Liver (tissue), 9 donors: ENCODE data around the gene ZKSCAN3. TPM values are rescaled to one million over a fixed set of nuclear protein-coding genes. Genes with fewer than 3 reads are reported as not detected.
"Not testable (repeated sequence)": the region's sequence is repeated elsewhere in the genome, so short reads cannot be mapped to it uniquely, and the experiment has no call there.

Experiments
- DNase-seq: peaks from one replicate; pipeline ENCODE4 v3.0.0-alpha.2; 2017; ENCODE audit warnings: low spot score
- H3K27ac ChIP-seq, 2 donors: one replicate each; pipeline ENCODE4 v1.7.0; 2013; ENCODE audit warnings: inconsistent platforms in 2 of 2, low read length in 2 of 2, control low read depth in 1 of 2, low read depth in 1 of 2, mild to moderate bottlenecking in 1 of 2
- H3K27me3 ChIP-seq, 4 donors: one replicate each; pipeline versions ENCODE4 v1.6.1 to v1.7.0; 2013; ENCODE audit warnings: low read length in 3 of 4, inconsistent platforms in 1 of 4, mild to moderate bottlenecking in 1 of 4, moderate library complexity in 1 of 4; ENCODE audit not compliant: control insufficient read depth in 4 of 4, insufficient read depth in 4 of 4
- H3K36me3 ChIP-seq, 4 donors: one replicate each; pipeline versions ENCODE4 v1.6.1 to v1.7.0; 2013; ENCODE audit warnings: low read length in 3 of 4, mild to moderate bottlenecking in 3 of 4, low read depth in 1 of 4, moderate library complexity in 1 of 4; ENCODE audit not compliant: control insufficient read depth in 4 of 4, insufficient read depth in 3 of 4
- H3K4me1 ChIP-seq, 4 donors: one replicate each; pipeline versions ENCODE4 v1.6.1 to v1.7.0; 2013; ENCODE audit warnings: low read length in 3 of 4, mild to moderate bottlenecking in 3 of 4, moderate library complexity in 1 of 4; ENCODE audit not compliant: control insufficient read depth in 4 of 4, insufficient read depth in 4 of 4
- H3K4me3 ChIP-seq, 3 donors: one replicate each; pipeline versions ENCODE4 v1.6.1 to v1.7.0; 2013; ENCODE audit warnings: low read length in 3 of 3, control low read depth in 1 of 3, low read depth in 1 of 3, mild to moderate bottlenecking in 1 of 3
- H3K9ac ChIP-seq, 2 donors: one replicate each; pipeline ENCODE4 v1.7.0; 2013; ENCODE audit warnings: low read length in 2 of 2, mild to moderate bottlenecking in 2 of 2, moderate library complexity in 2 of 2, control low read depth in 1 of 2, low read depth in 1 of 2
- H3K9me3 ChIP-seq, 4 donors: one replicate each; pipeline versions ENCODE4 v1.6.1 to v1.7.0; 2013; ENCODE audit warnings: low read length in 3 of 4; ENCODE audit not compliant: control insufficient read depth in 4 of 4
- ATF3 ChIP-seq: IDR thresholded peaks from 2 replicates; pipeline ENCODE4 v1.6.1; 2016; ENCODE audit warnings: antibody characterized with exemption
- EGR1 ChIP-seq, 2 donors: IDR thresholded peaks; 2 replicates each; pipeline ENCODE4 v1.6.1; 2016 to 2018; ENCODE audit warnings: antibody characterized with exemption in 2 of 2, low read depth in 2 of 2
- FOXA1 ChIP-seq: IDR thresholded peaks from 2 replicates; pipeline ENCODE4 v1.6.1; 2016; ENCODE audit warnings: antibody characterized with exemption
- FOXA2 ChIP-seq: IDR thresholded peaks from 2 replicates; pipeline ENCODE4 v1.6.1; 2016; ENCODE audit warnings: antibody characterized with exemption
- HNF4A ChIP-seq, 2 donors: conservative IDR thresholded peaks; 2 replicates each; pipeline ENCODE4 v1.6.1; 2016; ENCODE audit warnings: antibody characterized with exemption in 2 of 2, mild to moderate bottlenecking in 2 of 2
- NR2F2 ChIP-seq: IDR thresholded peaks from 2 replicates; pipeline ENCODE4 v1.6.1; 2016; ENCODE audit warnings: antibody characterized with exemption
- RAD21 ChIP-seq, 2 donors: IDR thresholded peaks; 2 replicates each; pipeline ENCODE4 v1.6.1; 2016; ENCODE audit warnings: antibody characterized with exemption in 2 of 2, mild to moderate bottlenecking in 2 of 2
- REST ChIP-seq: IDR thresholded peaks from 2 replicates; pipeline ENCODE4 v1.6.1; 2016; ENCODE audit warnings: antibody characterized with exemption, mild to moderate bottlenecking
- RXRA ChIP-seq, 2 donors: IDR thresholded peaks; 2 replicates each; pipeline ENCODE4 v1.6.1; 2017 to 2018; ENCODE audit warnings: antibody characterized with exemption in 2 of 2, mild to moderate bottlenecking in 1 of 2
- TAF1 ChIP-seq: conservative IDR thresholded peaks from 2 replicates; pipeline ENCODE4 v1.6.1; 2016; ENCODE audit warnings: antibody characterized with exemption, mild to moderate bottlenecking
- YY1 ChIP-seq: IDR thresholded peaks from 2 replicates; pipeline ENCODE4 v1.6.1; 2016; ENCODE audit warnings: antibody characterized with exemption, mild to moderate bottlenecking
- ZBTB33 ChIP-seq: IDR thresholded peaks from 2 replicates; pipeline ENCODE4 v1.6.1; 2016; ENCODE audit warnings: antibody characterized with exemption
- WGBS: extraction: QIAGEN DNeasy Blood & Tissue Kit; methylation state at CpG from one replicate; pipeline ENCODE4 v1.1.7; 2013; 5-methylcytosine and 5-hydroxymethylcytosine counted together
- polyA plus RNA-seq, 2 donors: library from polyadenylated mRNA; stranded (reverse) in 1 of 2; unstranded in 1 of 2; fragments of 200-250 nt in 1 of 2; fragments of >200 nt in 1 of 2; fragmentation: Nextera tagmentation in 1 of 2; extraction: Ambion mirVana in 1 of 2; gene quantifications; one replicate each; pipeline versions ENCODE4 v1.2.1 to v1.2.3, GENCODE V29; 2013 to 2015
- total RNA-seq, 2 donors: library from RNA; depleted of rRNA; stranded (reverse); fragments of >200 nt; gene quantifications; one replicate each; pipeline ENCODE4 v1.2.3, GENCODE V29; 2014
- donor health status: healthy.
- donor health status: healthy.
- donor health status: healthy.
- donor health status: healthy.
- donor health status: healthy.

ZKSCAN3 gene
- total and polyA plus RNA-seq, 4 donors, result 0.93 to 8.8 (median 1.9) TPM

GRCh38 chr6:28360961-28361360 is 11.2 kb downstream of the ZKSCAN3 start:
- no peak for DNase-seq
- 95% methylated on average over 2 of the region's 2 CpGs for WGBS
- peaks cover 6 to 23% (median 13%) of the 10 kb centered on the region in 4 donors for H3K36me3 ChIP-seq
- no peak overlapping the region for H3K9ac ChIP-seq
- H3K27ac ChIP-seq, result no peak overlapping the region
- no peaks in the 10 kb centered on the region for H3K27me3 ChIP-seq
- H3K4me1 ChIP-seq, result peaks cover 0 to 10% (median 5%) of the 10 kb centered on the region in 4 donors
- no peak for TF ChIP-seq FOXA2
- TF ChIP-seq HNF4A (conservative IDR thresholded peaks at IDR 0.05), result no peak
- no peak overlapping the region for H3K4me3 ChIP-seq
- no peaks in the 10 kb centered on the region for H3K9me3 ChIP-seq

GRCh38 chr6:28365590-28365989 is 15.8 kb downstream of the ZKSCAN3 start:
- H3K27me3 ChIP-seq, H3K9me3 ChIP-seq, H3K27ac ChIP-seq, H3K9ac ChIP-seq, H3K4me1 ChIP-seq, DNase-seq, H3K4me3 ChIP-seq: not testable (repeated sequence)
- peaks cover 6 to 25% (median 16%) of the 10 kb centered on the region in 4 donors for H3K36me3 ChIP-seq
- WGBS, result 96% methylated on average over 4 of the region's 4 CpGs

GRCh38 chr6:28368522-28368921 is 18.8 kb downstream of the ZKSCAN3 start:
- TF ChIP-seq ZBTB33 (no peak), TAF1 (no peak), RAD21 (IDR thresholded peaks at IDR 0.05) (no peak), ATF3 (no peak), RXRA (IDR thresholded peaks at IDR 0.05) (no peak), REST (no peak), FOXA2 (no peak), YY1 (no peak), NR2F2 (no peak), FOXA1 (no peak), EGR1 (IDR thresholded peaks at IDR 0.05; ENCODE audit: low read depth in 2 of 2) (no peak)
- Histone ChIP-seq H3K9ac (no peak overlapping the region), H3K4me3 (no peak overlapping the region), H3K4me1 (no peaks in the 10 kb centered on the region), H3K9me3 (no peaks in the 10 kb centered on the region), H3K27ac (no peak overlapping the region), H3K27me3 (no peaks in the 10 kb centered on the region), H3K36me3 (peaks cover 5 to 18% (median 11%) of the 10 kb centered on the region in 4 donors)
- WGBS, result 92% methylated on average over 4 of the region's 4 CpGs
- DNase-seq, result no peak
